BJ (cell line): ENCODE measurements around the gene PARD3B. TPM values are rescaled to one million over a fixed set of nuclear protein-coding genes. Genes with fewer than 3 reads are reported as not detected.

Experiments used
- CTCF ChIA-PET: fragments of 350-600 bp; formaldehyde crosslinking; extraction: SDS; loops from one replicate; lab custom pipeline; 2021; ENCODE audit warnings: antibody characterized with exemption, inconsistent platforms; lab: Yijun Ruan, JAX
- POLR2A ChIA-PET: fragments of 300-600 bp; sonication (Branson Sonifier 250); formaldehyde crosslinking; extraction: SDS; loops from one replicate; lab custom pipeline; 2021; ENCODE audit warnings: antibody characterized with exemption; lab: Charles Lee
- DNase-seq: peaks from one replicate; pipeline ENCODE4 v3.0.0-alpha.2; 2011; ENCODE audit warnings: low read depth
- H3K27me3 ChIP-seq: 2 replicates; pipeline ENCODE4 v1.6.0; 2011; ENCODE audit warnings: low read length; ENCODE audit not compliant: control insufficient read depth, insufficient read depth
- H3K36me3 ChIP-seq: 2 replicates; pipeline ENCODE4 v1.5.1; 2011; ENCODE audit warnings: low read length; ENCODE audit not compliant: control insufficient read depth, insufficient read depth
- H3K4me3 ChIP-seq: 2 replicates; pipeline ENCODE4 v1.5.1; 2011; ENCODE audit warnings: low read depth, mild to moderate bottlenecking, control low read depth, low read length
- CTCF ChIP-seq: IDR thresholded peaks from 2 replicates; pipeline ENCODE4 v1.5.1; 2011; ENCODE audit warnings: low read depth, mild to moderate bottlenecking, control low read depth, inconsistent platforms, low read length, moderate library complexity; ENCODE audit not compliant: insufficient read depth
- polyA plus RNA-seq: library from polyadenylated mRNA; depleted of rRNA; stranded (reverse); fragments of >200 nt; gene quantifications from 2 replicates; pipeline ENCODE4 v1.2.3, GENCODE V29; 2011

Gene PARD3B
- polyA plus RNA-seq, 1 experiment = 7.1 TPM

DNA sequence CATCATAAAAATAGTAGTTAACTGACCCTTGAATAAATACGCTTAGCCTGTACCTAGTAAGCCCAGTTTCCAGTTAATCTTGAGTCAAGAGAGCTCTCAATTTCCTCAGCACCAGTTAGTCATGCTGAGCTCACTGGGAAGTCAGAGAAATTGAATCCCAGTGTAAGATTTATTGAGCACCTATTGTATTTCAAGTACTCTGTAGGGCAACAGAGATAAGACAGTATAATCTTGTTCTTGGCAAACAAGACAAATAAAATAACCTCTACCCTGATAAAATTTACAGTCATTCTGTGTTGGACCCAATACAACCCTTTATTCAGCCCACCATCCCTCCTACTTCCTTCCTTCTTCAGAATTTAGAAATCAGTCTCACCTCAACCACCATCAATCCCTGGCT is 1065.2 kb downstream of the PARD3B start:
- no peak for DNase-seq
- Histone ChIP-seq H3K4me3 (no peak overlapping the region), H3K36me3 (no peaks in the 10 kb centered on the region), H3K27me3 (no peaks in the 10 kb centered on the region)
- ChIA-PET POLR2A (no interaction called here), CTCF (interaction anchor here (1.3 kb wide), 1 partner anchor 10 kb away, joined by 5 read pairs; no protein-coding TSS in a partner anchor)
- no peak for TF ChIP-seq CTCF

DNA sequence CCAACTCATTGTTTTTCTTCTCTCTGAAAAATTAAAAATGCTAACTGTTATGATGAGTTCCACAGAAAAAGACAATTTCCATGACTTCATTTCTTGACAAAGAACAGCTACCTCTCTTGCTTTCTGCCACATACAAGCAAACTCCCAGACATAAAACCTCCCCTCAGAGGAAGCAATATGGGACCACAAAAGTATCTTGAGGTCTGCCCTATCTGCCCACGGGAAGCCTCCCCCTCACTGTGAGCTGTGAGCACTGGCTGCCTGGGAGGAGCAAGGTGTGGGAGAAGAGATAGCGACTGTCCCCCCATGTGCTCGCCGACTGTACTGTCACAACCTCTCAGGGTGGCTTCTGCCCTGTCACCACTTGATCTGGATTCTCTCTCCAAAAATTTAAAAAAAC is 1067.4 kb downstream of the PARD3B start:
- no peak for DNase-seq
- no peaks in the 10 kb centered on the region for H3K36me3 ChIP-seq
- CTCF ChIA-PET = no interaction called here
- POLR2A ChIA-PET = no interaction called here
- TF ChIP-seq CTCF = no peak
- H3K4me3 ChIP-seq = no peak overlapping the region
- no peaks in the 10 kb centered on the region for H3K27me3 ChIP-seq

GRCh38 chr2:205613970-205614559 is 1068.8 kb downstream of the PARD3B start:
- no peaks in the 10 kb centered on the region for H3K36me3 ChIP-seq
- POLR2A ChIA-PET = no interaction called here
- no peaks in the 10 kb centered on the region for H3K27me3 ChIP-seq
- TF ChIP-seq CTCF = no peak
- DNase-seq = no peak
- H3K4me3 ChIP-seq = no peak overlapping the region
- CTCF ChIA-PET = interaction anchor here (0.7 to 1.5 kb wide), 2 partner anchors 15 to 19 kb away, joined by 3 to 8 read pairs; no protein-coding TSS in a partner anchor

DNA sequence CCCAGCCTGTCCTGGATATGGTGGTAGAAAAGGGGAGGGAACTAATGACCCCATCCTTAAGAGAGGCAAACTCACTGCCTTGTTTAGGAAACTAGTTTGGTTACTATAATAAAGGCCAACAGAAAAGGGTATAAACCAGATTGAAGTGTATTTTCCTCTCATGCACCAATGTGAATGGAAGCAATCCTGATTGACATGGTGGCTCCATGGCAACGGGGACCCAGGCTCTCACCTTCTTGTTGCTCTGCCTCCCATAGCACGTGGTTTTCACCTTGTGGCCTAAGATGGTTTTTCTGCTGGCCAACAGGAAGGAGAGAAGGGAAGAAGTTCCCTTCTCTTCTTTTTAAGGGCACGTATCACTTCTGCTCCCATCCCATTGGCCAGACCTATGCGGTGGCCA is 1069.7 kb downstream of the PARD3B start:
- POLR2A ChIA-PET = no interaction called here
- CTCF ChIA-PET = no interaction called here
- H3K27me3 ChIP-seq = no peaks in the 10 kb centered on the region

GRCh38 chr2:205617905-205618304 is 1072.6 kb downstream of the PARD3B start:
- H3K4me3 ChIP-seq = no peak overlapping the region
- POLR2A ChIA-PET = no interaction called here
- CTCF ChIA-PET = interaction anchor here (1.2 to 1.3 kb wide), 2 partner anchors 25 to 171 kb away, joined by 4 to 5 read pairs; no protein-coding TSS in a partner anchor

More for the DNA sequence above, 1069.7 kb downstream of the PARD3B start:
- Histone ChIP-seq H3K36me3 (no peaks in the 10 kb centered on the region), H3K4me3 (no peak overlapping the region)
- DNase-seq = no peak
- TF ChIP-seq CTCF = no peak

More at GRCh38 chr2:205617905-205618304, 1072.6 kb downstream of the PARD3B start:
- no peaks in the 10 kb centered on the region for H3K27me3 ChIP-seq
- TF ChIP-seq CTCF = no peak
- no peak for DNase-seq
- H3K36me3 ChIP-seq = no peaks in the 10 kb centered on the region
